ENCODE measurements around the gene CCNL2. TPM values are rescaled to one million over a fixed set of nuclear protein-coding genes. Genes with fewer than 3 reads are reported as not detected.
A peak's percentile ranks its signal among the peaks of the same experiment; 100 is the strongest.

CCNL2 gene
- total and polyA plus RNA-seq, 5 donors: 61.2 to 83.1 (median 71.3) TPM

GRCh38 chr1:1425426-1425752, 26.3 kb upstream of the CCNL2 start:
- 71% methylated on average over 12 of the region's 12 CpGs for WGBS
- DNase-seq (peak in 1 of 3 donors; percentile 40), ATAC-seq (no peak)
- Histone ChIP-seq H3K27ac (ENCODE audit: low read length) (no peak overlapping the region), H3K4me3 (ENCODE audit: low read length) (no peak overlapping the region), H3K4me1 (ENCODE audit: control insufficient read depth, insufficient read depth, low read length) (no peaks in the 10 kb centered on the region), H3K27me3 (ENCODE audit: control insufficient read depth, insufficient read depth) (no peaks in the 10 kb centered on the region), H3K9me3 (ENCODE audit: control insufficient read depth, low read length) (no peaks in the 10 kb centered on the region)
- intact Hi-C loops (cut with DNase I): no loop called here

- peak in 2 of 3 donors; percentile 18 to 33 for DNase-seq
- WGBS: 87% methylated on average over 15 of the region's 15 CpGs
Measured at GRCh38 chr1:1424707-1425106, 25.6 kb upstream of the CCNL2 start.

GRCh38 chr1:1423245-1423597, 24.1 kb upstream of the CCNL2 start:
- Histone ChIP-seq H3K27ac (ENCODE audit: low read length) (no peak overlapping the region), H3K4me3 (ENCODE audit: low read length) (no peak overlapping the region), H3K9me3 (ENCODE audit: control insufficient read depth, low read length) (no peaks in the 10 kb centered on the region), H3K4me1 (ENCODE audit: control insufficient read depth, insufficient read depth, low read length) (no peaks in the 10 kb centered on the region), H3K27me3 (ENCODE audit: control insufficient read depth, insufficient read depth) (no peaks in the 10 kb centered on the region)
- WGBS: 74% methylated on average over 7 of the region's 7 CpGs
- DNase-seq (no peak), ATAC-seq (no peak)
- intact Hi-C loops (cut with DNase I): no loop called here

More at GRCh38 chr1:1424707-1425106, 25.6 kb upstream of the CCNL2 start:
- H3K27ac ChIP-seq (ENCODE audit: low read length): no peak overlapping the region
- H3K4me3 ChIP-seq (ENCODE audit: low read length): no peak overlapping the region
- intact Hi-C loops (cut with DNase I): no loop called here
- H3K27me3 ChIP-seq (ENCODE audit: control insufficient read depth, insufficient read depth): no peaks in the 10 kb centered on the region
- H3K4me1 ChIP-seq (ENCODE audit: control insufficient read depth, insufficient read depth, low read length): no peaks in the 10 kb centered on the region
- no peak for ATAC-seq
- no peaks in the 10 kb centered on the region for H3K9me3 ChIP-seq (ENCODE audit: control insufficient read depth, low read length)

- H3K9me3 ChIP-seq (ENCODE audit: control insufficient read depth, low read length): no peaks in the 10 kb centered on the region
- 48% methylated on average over 29 of the region's 29 CpGs for WGBS
- ATAC-seq (no peak), DNase-seq (peak in 2 of 3 donors; percentile 30 to 50)
- no peaks in the 10 kb centered on the region for H3K4me1 ChIP-seq (ENCODE audit: control insufficient read depth, insufficient read depth, low read length)
- peak overlapping the region; percentile 7 for H3K27ac ChIP-seq (ENCODE audit: low read length)
- no peak overlapping the region for H3K4me3 ChIP-seq (ENCODE audit: low read length)
- intact Hi-C loops (cut with DNase I): no loop called here
- H3K27me3 ChIP-seq (ENCODE audit: control insufficient read depth, insufficient read depth): no peaks in the 10 kb centered on the region
Measured at GRCh38 chr1:1422465-1423244, 23.5 kb upstream of the CCNL2 start.

- no peak overlapping the region for H3K27ac ChIP-seq (ENCODE audit: low read length)
- intact Hi-C loops (cut with DNase I): no loop called here
- 77% methylated on average over 7 of the region's 7 CpGs for WGBS
- DNase-seq (peak in 2 of 3 donors; percentile 35 to 50), ATAC-seq (no peak)
- no peak overlapping the region for H3K4me3 ChIP-seq (ENCODE audit: low read length)
- no peaks in the 10 kb centered on the region for H3K9me3 ChIP-seq (ENCODE audit: control insufficient read depth, low read length)
- H3K4me1 ChIP-seq (ENCODE audit: control insufficient read depth, insufficient read depth, low read length): no peaks in the 10 kb centered on the region
- H3K27me3 ChIP-seq (ENCODE audit: control insufficient read depth, insufficient read depth): no peaks in the 10 kb centered on the region
Measured at GRCh38 chr1:1421907-1422464, 22.9 kb upstream of the CCNL2 start.

- Histone ChIP-seq H3K4me3 (ENCODE audit: low read length) (peak within 1 kb of the TSS; percentile 53), H3K9me3 (ENCODE audit: control insufficient read depth, low read length) (no peaks in the 10 kb centered on the region), H3K27me3 (ENCODE audit: control insufficient read depth, insufficient read depth) (no peaks in the 10 kb centered on the region), H3K27ac (ENCODE audit: low read length) (no peak within 1 kb of the TSS), H3K4me1 (ENCODE audit: control insufficient read depth, insufficient read depth, low read length) (no peaks in the 10 kb centered on the region)
- 78% methylated on average over 18 of the region's 18 CpGs for WGBS
- intact Hi-C loops (cut with DNase I): no loop called here
- peak in 2 of 3 donors; percentile 38 to 59 for DNase-seq
- no peak for ATAC-seq
Measured at GRCh38 chr1:1421147-1421906, 22.2 kb upstream of the CCNL2 start, which contains the start of gene ANKRD65. Gene ANKRD65, minus strand, starts transcription at chr1:1421276. Its CDS starts 271 bp downstream, at chr1:1421005.

GRCh38 chr1:1420654-1421141, 21.6 kb upstream of the CCNL2 start:
- intact Hi-C loops (cut with DNase I): no loop called here
- Histone ChIP-seq H3K4me3 (ENCODE audit: low read length) (peak overlapping the region; percentile 53), H3K27me3 (ENCODE audit: control insufficient read depth, insufficient read depth) (no peaks in the 10 kb centered on the region), H3K27ac (ENCODE audit: low read length) (no peak overlapping the region), H3K4me1 (ENCODE audit: control insufficient read depth, insufficient read depth, low read length) (no peaks in the 10 kb centered on the region), H3K9me3 (ENCODE audit: control insufficient read depth, low read length) (no peaks in the 10 kb centered on the region)
- 65% methylated on average over 12 of the region's 12 CpGs for WGBS
- DNase-seq (peak in 2 of 3 donors; percentile 22 to 60), ATAC-seq (peak; percentile 13 to 22)

GRCh38 chr1:1419813-1420653, 20.9 kb upstream of the CCNL2 start:
- peak in 2 of 3 donors; percentile 76 to 79 for DNase-seq
- ATAC-seq: peak; percentile 43 to 69
- Histone ChIP-seq H3K27me3 (ENCODE audit: control insufficient read depth, insufficient read depth) (no peaks in the 10 kb centered on the region), H3K4me3 (ENCODE audit: low read length) (peak overlapping the region; percentile 53), H3K4me1 (ENCODE audit: control insufficient read depth, insufficient read depth, low read length) (no peaks in the 10 kb centered on the region), H3K27ac (ENCODE audit: low read length) (peak overlapping the region; percentile 1), H3K9me3 (ENCODE audit: control insufficient read depth, low read length) (no peaks in the 10 kb centered on the region)
- intact Hi-C loops (cut with DNase I): no loop called here
- WGBS: 8% methylated on average over 112 of the region's 112 CpGs

GRCh38 chr1:1419363-1419812, 20.3 kb upstream of the CCNL2 start:
- H3K4me1 ChIP-seq (ENCODE audit: control insufficient read depth, insufficient read depth, low read length): no peaks in the 10 kb centered on the region
- H3K9me3 ChIP-seq (ENCODE audit: control insufficient read depth, low read length): no peaks in the 10 kb centered on the region
- ATAC-seq (peak; percentile 21), DNase-seq (peak in 1 of 3 donors; percentile 57)
- WGBS: 84% methylated on average over 21 of the region's 21 CpGs
- H3K27ac ChIP-seq (ENCODE audit: low read length): peak overlapping the region; percentile 1
- H3K27me3 ChIP-seq (ENCODE audit: control insufficient read depth, insufficient read depth): no peaks in the 10 kb centered on the region
- intact Hi-C loops (cut with DNase I): no loop called here
- peak overlapping the region; percentile 53 for H3K4me3 ChIP-seq (ENCODE audit: low read length)
